ENCODE measurements around the gene NUP188. TPM values are rescaled to one million over a fixed set of nuclear protein-coding genes. Genes with fewer than 3 reads are reported as not detected.

The NUP188 gene
- total RNA-seq, 1 donor from 2014 or later, result 36.5 TPM

DNA sequence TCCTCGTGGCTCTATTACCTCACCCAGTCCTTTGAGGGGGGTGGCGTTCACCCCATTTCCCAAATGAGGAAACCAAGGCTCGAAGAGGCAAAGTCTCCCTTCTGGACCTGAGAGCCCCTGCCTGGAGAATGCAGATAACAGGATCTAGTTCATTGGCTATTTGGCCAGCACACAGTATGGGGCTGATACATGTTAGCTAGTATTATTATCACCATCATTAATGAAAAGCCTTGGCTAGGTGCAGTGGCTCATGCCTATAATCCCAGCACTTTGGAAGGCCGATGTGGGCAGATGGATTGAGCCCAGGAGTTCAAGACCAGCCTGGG is 76.4 kb downstream of the NUP188 start:
- Histone ChIP-seq H3K4me3 (ENCODE audit: low read length in 3 of 3) (peak overlapping the region in 2 of 3 donors; percentile 31 to 35), H3K9ac (ENCODE audit: low read depth in 1 of 3, low read length in 3 of 3) (peak overlapping the region in 2 of 3 donors; percentile 47 to 68), H3K36me3 (ENCODE audit: control insufficient read depth in 3 of 3, insufficient read depth in 3 of 3, low read length in 3 of 3) (peaks cover 0 to 3% (median 3%) of the 10 kb centered on the region in 3 donors), H3K9me3 (ENCODE audit: control insufficient read depth in 3 of 3, low read length in 3 of 3) (no peaks in the 10 kb centered on the region), H3K27ac (ENCODE audit: low read depth, low read length) (peak overlapping the region; percentile 83), H3K27me3 (ENCODE audit: control insufficient read depth in 3 of 3, insufficient read depth in 3 of 3, low read length in 3 of 3) (no peaks in the 10 kb centered on the region), H3K4me1 (ENCODE audit: control insufficient read depth in 3 of 3, insufficient read depth in 3 of 3, low read length in 3 of 3) (peaks cover 22 to 39% (median 31%) of the 10 kb centered on the region in 3 donors)

DNA sequence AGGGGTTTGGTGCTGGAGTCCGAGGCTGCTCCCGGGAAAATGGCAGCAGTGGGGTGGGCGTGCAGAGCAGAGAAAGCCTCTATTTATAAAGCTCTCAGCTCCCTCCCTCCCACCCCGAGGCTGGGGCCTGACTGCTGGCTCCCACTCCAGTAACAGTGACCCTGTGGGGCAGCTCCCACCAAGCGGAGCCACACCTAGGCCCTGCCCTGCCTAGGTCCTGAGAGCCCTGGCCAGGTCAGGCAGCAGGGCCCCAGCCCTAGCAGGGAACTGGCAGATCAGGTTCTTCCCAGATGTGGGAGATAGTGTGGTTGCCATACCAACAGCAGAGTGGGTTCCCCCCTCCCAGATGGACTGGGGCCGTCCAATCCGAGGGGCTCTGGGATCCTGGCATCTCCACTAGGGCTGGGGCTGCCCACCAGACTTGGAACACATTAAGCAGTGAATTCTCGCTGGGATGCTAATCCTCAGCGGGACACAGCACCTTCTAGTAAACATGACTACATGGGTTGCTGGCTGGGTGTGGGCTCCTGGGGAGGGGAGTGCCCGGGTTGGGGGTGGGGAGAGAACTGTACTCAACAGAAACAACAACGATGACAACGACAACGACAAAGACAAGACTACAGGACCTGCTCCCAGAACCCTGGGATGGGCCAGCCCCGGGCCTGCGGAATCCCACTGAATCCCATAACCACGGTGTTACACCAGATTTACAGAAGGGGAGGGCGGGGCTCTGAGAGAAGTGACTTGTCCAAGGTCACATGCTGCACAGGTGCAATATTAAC is 79.1 kb downstream of the NUP188 start:
- Histone ChIP-seq H3K36me3 (ENCODE audit: control insufficient read depth in 3 of 3, insufficient read depth in 3 of 3, low read length in 3 of 3) (no peaks in the 10 kb centered on the region), H3K27ac (ENCODE audit: low read depth, low read length) (peak overlapping the region; percentile 59), H3K4me3 (ENCODE audit: low read length in 3 of 3) (peak overlapping the region; percentile 81 to 90 (median 82)), H3K4me1 (ENCODE audit: control insufficient read depth in 3 of 3, insufficient read depth in 3 of 3, low read length in 3 of 3) (peaks cover 22 to 39% (median 31%) of the 10 kb centered on the region in 3 donors), H3K9ac (ENCODE audit: low read depth in 1 of 3, low read length in 3 of 3) (peak overlapping the region; percentile 72 to 91 (median 86)), H3K27me3 (ENCODE audit: control insufficient read depth in 3 of 3, insufficient read depth in 3 of 3, low read length in 3 of 3) (no peaks in the 10 kb centered on the region), H3K9me3 (ENCODE audit: control insufficient read depth in 3 of 3, low read length in 3 of 3) (no peaks in the 10 kb centered on the region)

DNA sequence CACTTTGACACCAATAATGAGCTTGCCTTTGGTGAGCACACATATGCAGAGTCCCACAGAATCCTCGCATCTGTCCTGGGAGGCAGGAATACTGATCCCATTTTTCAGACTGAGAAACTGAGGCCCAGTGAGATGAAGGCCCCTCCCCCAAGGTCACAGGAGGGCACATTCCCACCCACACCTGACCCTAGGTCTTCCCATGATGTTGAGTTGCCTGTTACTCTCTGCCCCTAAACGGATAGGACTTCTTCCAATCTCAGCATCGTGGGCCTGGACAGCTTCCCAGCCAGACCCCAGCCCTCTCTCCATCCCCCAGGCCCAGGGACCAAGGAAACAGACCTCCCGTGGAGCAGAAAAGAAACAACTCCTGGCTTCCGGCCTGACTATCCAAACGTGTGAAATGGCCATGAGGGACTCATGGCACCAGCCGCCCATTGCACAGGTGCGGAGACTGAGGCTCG is 79.8 kb downstream of the NUP188 start:
- Histone ChIP-seq H3K4me3 (ENCODE audit: low read length in 3 of 3) (peak overlapping the region; percentile 81 to 90 (median 82)), H3K4me1 (ENCODE audit: control insufficient read depth in 3 of 3, insufficient read depth in 3 of 3, low read length in 3 of 3) (peaks cover 22 to 36% (median 31%) of the 10 kb centered on the region in 3 donors), H3K27ac (ENCODE audit: low read depth, low read length) (peak overlapping the region; percentile 59), H3K36me3 (ENCODE audit: control insufficient read depth in 3 of 3, insufficient read depth in 3 of 3, low read length in 3 of 3) (no peaks in the 10 kb centered on the region), H3K27me3 (ENCODE audit: control insufficient read depth in 3 of 3, insufficient read depth in 3 of 3, low read length in 3 of 3) (no peaks in the 10 kb centered on the region), H3K9me3 (ENCODE audit: control insufficient read depth in 3 of 3, low read length in 3 of 3) (no peaks in the 10 kb centered on the region), H3K9ac (ENCODE audit: low read depth in 1 of 3, low read length in 3 of 3) (peak overlapping the region; percentile 72 to 91 (median 86))

DNA sequence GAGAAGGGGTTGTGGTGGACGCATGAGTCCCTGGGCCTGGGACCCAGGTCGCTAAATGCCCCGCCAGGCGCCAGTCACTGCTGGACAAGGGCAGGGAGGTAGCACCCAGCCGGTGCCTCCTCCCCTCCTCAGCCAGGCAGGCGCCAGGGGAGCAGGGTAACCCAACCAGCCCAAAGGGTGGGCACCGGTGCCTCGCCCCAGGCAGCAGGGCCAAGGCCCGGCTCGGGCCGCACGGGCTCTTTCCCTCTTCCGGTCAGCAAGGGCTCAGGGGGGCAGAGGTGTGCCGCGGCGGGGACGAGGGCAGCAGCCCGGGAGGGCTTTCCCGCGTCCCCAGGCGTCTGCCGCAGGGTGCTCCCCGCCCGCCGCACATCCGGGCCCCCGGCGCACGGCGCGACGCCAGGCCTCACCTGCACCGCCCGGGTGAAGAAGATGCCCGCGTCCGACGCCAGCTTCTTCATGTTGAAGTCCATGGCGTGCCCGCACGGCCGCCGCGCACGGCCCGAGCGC is 80.2 kb downstream of the NUP188 start:
- Histone ChIP-seq H3K27ac (ENCODE audit: low read depth, low read length) (peak overlapping the region; percentile 59), H3K9ac (ENCODE audit: low read depth in 1 of 3, low read length in 3 of 3) (peak overlapping the region; percentile 72 to 91 (median 86)), H3K4me1 (ENCODE audit: control insufficient read depth in 3 of 3, insufficient read depth in 3 of 3, low read length in 3 of 3) (peaks cover 20 to 33% (median 29%) of the 10 kb centered on the region in 3 donors)

DNA sequence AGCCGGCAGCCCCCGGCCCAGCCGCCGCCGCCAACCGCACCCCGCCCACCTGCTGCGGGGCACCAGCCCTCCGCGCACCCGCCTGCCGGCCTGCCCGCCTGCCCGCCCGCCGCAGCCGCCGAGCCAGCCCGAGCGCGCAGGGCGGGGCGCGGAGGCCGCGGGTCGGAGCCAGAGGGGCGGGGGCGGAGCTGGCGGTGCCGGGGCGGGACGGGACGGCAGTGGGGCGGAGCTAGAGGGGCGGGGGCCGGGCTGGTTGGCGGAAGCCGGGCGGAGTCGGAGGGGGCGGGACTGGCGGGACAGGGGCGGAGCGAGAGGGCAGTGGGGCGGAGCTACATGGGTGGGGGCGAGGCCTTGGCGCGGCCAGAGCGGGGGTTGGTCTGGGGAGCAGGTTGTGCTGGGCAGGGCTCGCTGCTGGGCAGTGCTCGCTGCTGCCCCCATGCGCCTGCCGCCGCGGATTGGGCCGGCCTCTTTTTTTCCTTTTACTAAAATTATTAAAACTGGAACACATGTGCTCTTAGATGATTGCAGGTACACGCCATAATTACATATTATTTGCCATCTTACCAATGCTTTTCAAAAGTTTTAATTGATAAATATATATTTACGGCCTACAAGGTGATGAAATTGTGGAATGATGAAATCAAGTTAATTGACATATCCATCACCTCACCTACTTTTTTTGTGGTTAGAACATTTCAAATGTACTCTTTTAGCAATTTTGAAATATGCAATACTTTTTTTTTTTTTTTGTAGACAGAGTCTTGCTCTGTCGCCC is 80.9 kb downstream of the NUP188 start, which contains the start of gene SH3GLB2:
Gene SH3GLB2, minus strand, starts transcription at position 140 of the 775 bp plus-strand sequence. CDS start 177 bp downstream, outside the sequence.
- Histone ChIP-seq H3K36me3 (ENCODE audit: control insufficient read depth in 3 of 3, insufficient read depth in 3 of 3, low read length in 3 of 3) (no peaks in the 10 kb centered on the region), H3K9ac (ENCODE audit: low read depth in 1 of 3, low read length in 3 of 3) (peak within 1 kb of the TSS; percentile 72 to 91 (median 86)), H3K27me3 (ENCODE audit: control insufficient read depth in 3 of 3, insufficient read depth in 3 of 3, low read length in 3 of 3) (no peaks in the 10 kb centered on the region), H3K27ac (ENCODE audit: low read depth, low read length) (peak within 1 kb of the TSS; percentile 59), H3K9me3 (ENCODE audit: control insufficient read depth in 3 of 3, low read length in 3 of 3) (no peaks in the 10 kb centered on the region), H3K4me3 (ENCODE audit: low read length in 3 of 3) (peak within 1 kb of the TSS; percentile 81 to 90 (median 82)), H3K4me1 (ENCODE audit: control insufficient read depth in 3 of 3, insufficient read depth in 3 of 3, low read length in 3 of 3) (peaks cover 13 to 27% (median 23%) of the 10 kb centered on the region in 3 donors)

More for the DNA sequence above, 80.2 kb downstream of the NUP188 start:
- Histone ChIP-seq H3K36me3 (ENCODE audit: control insufficient read depth in 3 of 3, insufficient read depth in 3 of 3, low read length in 3 of 3) (no peaks in the 10 kb centered on the region), H3K27me3 (ENCODE audit: control insufficient read depth in 3 of 3, insufficient read depth in 3 of 3, low read length in 3 of 3) (no peaks in the 10 kb centered on the region), H3K4me3 (ENCODE audit: low read length in 3 of 3) (peak overlapping the region; percentile 81 to 90 (median 82)), H3K9me3 (ENCODE audit: control insufficient read depth in 3 of 3, low read length in 3 of 3) (no peaks in the 10 kb centered on the region)

DNA sequence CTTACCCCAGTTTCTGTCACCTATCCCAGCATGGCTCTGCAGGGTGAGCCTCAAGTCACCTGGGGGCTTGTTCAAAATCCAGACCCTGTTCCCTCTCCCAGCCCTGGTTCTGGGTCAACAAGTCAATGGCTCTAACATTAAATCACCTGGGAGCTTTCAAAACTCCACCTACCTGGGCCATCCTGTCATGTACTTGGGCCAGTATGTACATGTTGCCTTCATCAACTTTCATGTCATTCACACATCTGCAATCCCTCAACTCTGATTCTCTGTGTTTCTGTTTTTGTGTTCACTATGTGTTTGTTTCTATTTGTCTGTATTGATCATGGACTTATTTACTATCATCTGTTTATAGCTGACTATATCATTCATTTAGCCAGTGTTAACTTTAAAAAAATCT is 82.7 kb downstream of the NUP188 start:
- Histone ChIP-seq H3K4me3 (ENCODE audit: low read length in 3 of 3) (no peak overlapping the region), H3K36me3 (ENCODE audit: control insufficient read depth in 3 of 3, insufficient read depth in 3 of 3, low read length in 3 of 3) (no peaks in the 10 kb centered on the region), H3K4me1 (ENCODE audit: control insufficient read depth in 3 of 3, insufficient read depth in 3 of 3, low read length in 3 of 3) (peaks cover 11 to 21% (median 16%) of the 10 kb centered on the region in 3 donors), H3K27me3 (ENCODE audit: control insufficient read depth in 3 of 3, insufficient read depth in 3 of 3, low read length in 3 of 3) (no peaks in the 10 kb centered on the region), H3K27ac (ENCODE audit: low read depth, low read length) (no peak overlapping the region), H3K9me3 (ENCODE audit: control insufficient read depth in 3 of 3, low read length in 3 of 3) (no peaks in the 10 kb centered on the region), H3K9ac (ENCODE audit: low read depth in 1 of 3, low read length in 3 of 3) (no peak overlapping the region)

DNA sequence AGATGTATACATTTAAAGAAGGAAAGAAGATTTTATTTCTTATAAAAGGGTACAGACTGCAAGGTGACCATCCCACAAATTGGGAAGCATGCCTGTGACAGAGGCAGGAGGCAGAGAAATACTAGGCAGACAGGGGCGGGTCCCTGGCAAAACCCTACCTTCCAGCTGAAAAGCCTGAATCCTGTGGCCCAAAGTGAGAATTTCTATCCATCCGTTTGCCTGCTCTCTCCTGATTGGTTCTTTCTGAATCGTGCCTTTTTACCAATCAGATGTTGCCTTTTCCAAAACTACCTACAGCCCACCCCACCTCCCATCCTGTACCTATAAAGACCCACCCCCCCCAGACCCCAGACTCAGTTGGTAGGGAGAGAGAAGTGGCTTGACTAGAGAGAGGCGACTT is 84.0 kb downstream of the NUP188 start:
- Histone ChIP-seq H3K27me3 (ENCODE audit: control insufficient read depth in 3 of 3, insufficient read depth in 3 of 3, low read length in 3 of 3) (no peaks in the 10 kb centered on the region), H3K4me3 (ENCODE audit: low read length in 3 of 3) (no peak overlapping the region), H3K36me3 (ENCODE audit: control insufficient read depth in 3 of 3, insufficient read depth in 3 of 3, low read length in 3 of 3) (no peaks in the 10 kb centered on the region), H3K4me1 (ENCODE audit: control insufficient read depth in 3 of 3, insufficient read depth in 3 of 3, low read length in 3 of 3) (peaks cover 14 to 19% (median 15%) of the 10 kb centered on the region in 3 donors), H3K9ac (ENCODE audit: low read depth in 1 of 3, low read length in 3 of 3) (no peak overlapping the region), H3K9me3 (ENCODE audit: control insufficient read depth in 3 of 3, low read length in 3 of 3) (no peaks in the 10 kb centered on the region), H3K27ac (ENCODE audit: low read depth, low read length) (no peak overlapping the region)

DNA sequence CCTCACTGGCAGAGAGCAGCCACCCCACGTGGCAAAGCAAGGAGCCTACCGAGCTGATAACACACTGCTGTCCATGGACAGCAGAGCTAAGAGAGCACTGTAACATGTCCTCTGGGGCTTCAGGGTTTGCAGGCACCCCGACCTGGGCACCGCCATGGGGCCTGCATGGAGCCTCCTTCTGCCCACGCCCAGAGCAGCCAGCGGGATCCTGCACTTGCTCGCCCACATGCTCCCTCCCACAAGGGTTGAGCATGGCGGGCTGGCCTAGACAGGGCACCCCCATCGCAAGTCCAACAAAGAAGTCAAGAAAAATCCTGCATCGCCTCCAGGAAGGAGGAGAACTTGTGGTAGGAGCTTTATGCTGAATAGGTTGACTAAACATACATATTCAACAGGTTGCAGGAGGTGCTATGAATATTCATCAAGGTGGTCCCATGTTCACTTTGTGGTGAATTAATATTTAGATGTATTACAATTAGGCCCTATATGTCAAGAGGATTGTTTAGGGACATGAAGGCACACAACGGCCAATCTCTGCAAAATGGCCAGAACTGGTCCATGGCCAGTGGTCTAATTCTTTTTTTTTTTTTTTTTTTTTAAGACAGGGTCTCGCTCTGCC is 85.2 kb downstream of the NUP188 start:
- H3K4me1 ChIP-seq (ENCODE audit: control insufficient read depth in 3 of 3, insufficient read depth in 3 of 3, low read length in 3 of 3), result peaks cover 12 to 18% (median 12%) of the 10 kb centered on the region in 3 donors
- no peak overlapping the region for H3K27ac ChIP-seq (ENCODE audit: low read depth, low read length)
- no peak overlapping the region for H3K9ac ChIP-seq (ENCODE audit: low read depth in 1 of 3, low read length in 3 of 3)
- H3K36me3 ChIP-seq (ENCODE audit: control insufficient read depth in 3 of 3, insufficient read depth in 3 of 3, low read length in 3 of 3), result no peaks in the 10 kb centered on the region
- H3K9me3 ChIP-seq (ENCODE audit: control insufficient read depth in 3 of 3, low read length in 3 of 3), result no peaks in the 10 kb centered on the region
- H3K4me3 ChIP-seq (ENCODE audit: low read length in 3 of 3), result no peak overlapping the region
- no peaks in the 10 kb centered on the region for H3K27me3 ChIP-seq (ENCODE audit: control insufficient read depth in 3 of 3, insufficient read depth in 3 of 3, low read length in 3 of 3)

DNA sequence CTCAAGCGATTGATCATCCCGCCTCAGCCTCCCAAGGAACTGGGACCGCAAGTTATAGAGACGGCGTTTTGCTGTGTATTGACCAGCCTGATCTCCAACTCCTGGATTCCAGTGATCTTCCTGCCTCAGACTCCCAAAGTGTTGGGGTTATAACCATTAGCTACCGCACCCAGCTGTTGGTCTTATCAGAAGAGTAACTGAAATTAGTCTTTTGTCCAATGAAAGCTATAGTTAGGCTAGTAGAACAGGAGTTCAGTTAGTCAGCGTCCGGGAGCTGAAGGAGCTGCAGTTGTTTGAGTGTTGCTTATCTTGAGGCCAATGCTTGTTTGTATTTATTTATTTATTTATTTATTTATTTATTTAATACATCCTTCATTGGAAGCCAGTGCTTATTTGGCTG is 85.7 kb downstream of the NUP188 start:
- Histone ChIP-seq H3K4me1 (ENCODE audit: control insufficient read depth in 3 of 3, insufficient read depth in 3 of 3, low read length in 3 of 3) (peaks cover 16 to 22% (median 17%) of the 10 kb centered on the region in 3 donors), H3K36me3 (ENCODE audit: control insufficient read depth in 3 of 3, insufficient read depth in 3 of 3, low read length in 3 of 3) (no peaks in the 10 kb centered on the region), H3K27ac (ENCODE audit: low read depth, low read length) (no peak overlapping the region), H3K9me3 (ENCODE audit: control insufficient read depth in 3 of 3, low read length in 3 of 3) (no peaks in the 10 kb centered on the region), H3K4me3 (ENCODE audit: low read length in 3 of 3) (no peak overlapping the region), H3K27me3 (ENCODE audit: control insufficient read depth in 3 of 3, insufficient read depth in 3 of 3, low read length in 3 of 3) (no peaks in the 10 kb centered on the region), H3K9ac (ENCODE audit: low read depth in 1 of 3, low read length in 3 of 3) (no peak overlapping the region)
